ENCODE data around the gene ATP1B4.
"Not testable (repeated sequence)": the region's sequence is repeated elsewhere in the genome, so short reads cannot be mapped to it uniquely, and the experiment has no call there.

ATP1B4 gene

GRCh38 chrX:120361764-120362305 is at the start of gene ATP1B4:
Gene ATP1B4 (plus strand): TSS chrX:120362089. CDS start chrX:120362169, 80 bp downstream.
- no peak for DNase-seq

DNA sequence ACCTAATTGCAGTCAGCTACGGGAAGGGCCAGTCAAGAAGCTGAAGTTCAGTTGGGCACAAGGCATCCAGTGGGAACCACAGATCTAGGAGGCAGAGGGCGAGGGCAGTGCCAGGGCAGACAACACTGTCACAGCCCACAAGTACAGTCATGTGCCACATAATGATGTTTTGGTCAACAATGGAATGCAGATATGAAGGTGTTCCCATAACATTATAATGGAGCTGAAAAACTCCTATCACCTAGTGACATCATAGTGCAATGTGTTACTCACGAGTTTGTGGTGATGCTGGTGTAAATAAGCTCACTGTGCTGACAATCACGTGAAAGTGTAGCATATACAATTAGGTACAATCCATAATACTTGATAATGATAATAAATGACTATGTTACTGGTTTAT is 46.1 kb upstream of the ATP1B4 start:
- DNase-seq: no peak

GRCh38 chrX:120316587-120317283 is 45.2 kb upstream of the ATP1B4 start:
- DNase-seq: no peak

DNA sequence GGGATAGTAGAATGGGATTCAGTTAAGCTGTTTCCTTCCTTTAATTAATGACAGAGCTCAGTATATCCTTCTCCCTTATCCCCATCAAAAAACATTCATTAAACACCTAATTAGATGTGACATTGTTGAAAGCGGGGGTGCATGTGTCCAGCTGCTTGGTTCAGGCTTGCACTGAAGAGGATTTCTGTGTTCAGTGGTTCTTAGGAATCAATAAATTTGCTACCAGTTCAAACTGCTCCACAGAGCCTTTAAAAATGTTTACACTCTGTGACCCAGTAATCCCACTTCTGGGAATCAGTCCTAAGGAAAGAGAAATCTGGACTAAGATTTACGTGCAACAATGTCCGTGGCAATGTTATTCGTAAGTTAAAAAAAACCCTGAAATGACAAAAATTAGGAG is 43.5 kb upstream of the ATP1B4 start:
- DNase-seq: no peak

DNA sequence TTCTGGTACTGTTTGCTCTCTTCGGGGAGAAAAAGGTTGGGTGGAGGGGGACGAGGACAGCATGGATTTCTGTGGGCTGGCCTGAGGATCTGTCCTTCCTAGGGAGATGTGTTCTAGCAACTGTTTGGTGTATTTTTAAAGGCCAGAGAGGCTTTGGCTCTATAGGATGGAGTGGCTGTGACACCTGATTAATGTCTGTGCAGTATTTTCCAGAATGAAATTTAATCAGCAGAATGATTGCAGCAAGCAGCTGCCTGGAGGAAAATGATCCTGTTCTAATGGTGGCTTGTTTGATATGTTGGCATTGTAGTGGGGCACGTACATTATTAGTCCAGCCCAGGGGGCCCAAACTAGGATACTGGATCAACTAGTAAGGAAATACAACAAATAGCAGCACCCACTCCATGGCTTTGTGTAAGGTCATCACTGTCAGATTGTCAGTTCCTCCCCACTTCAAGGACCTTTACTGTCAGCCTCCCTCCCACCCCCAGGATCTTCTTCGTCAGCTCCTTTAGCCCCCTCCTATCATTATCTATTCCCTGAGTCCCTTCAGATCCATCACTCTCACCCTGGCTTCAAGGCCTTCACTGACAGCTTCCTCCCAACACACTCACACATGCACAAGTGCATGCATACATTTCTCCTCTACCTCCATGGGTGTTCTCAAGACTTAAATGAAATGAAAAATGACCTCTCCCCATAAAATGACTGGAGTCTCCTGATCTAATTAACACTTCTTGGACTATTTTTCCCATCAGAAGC is 40.2 kb upstream of the ATP1B4 start:
- DNase-seq: no peak

- no peak for DNase-seq
Measured at GRCh38 chrX:120331116-120331515, 30.8 kb upstream of the ATP1B4 start.

- no peak for DNase-seq
Measured at GRCh38 chrX:120332394-120332793, 29.5 kb upstream of the ATP1B4 start.

DNA sequence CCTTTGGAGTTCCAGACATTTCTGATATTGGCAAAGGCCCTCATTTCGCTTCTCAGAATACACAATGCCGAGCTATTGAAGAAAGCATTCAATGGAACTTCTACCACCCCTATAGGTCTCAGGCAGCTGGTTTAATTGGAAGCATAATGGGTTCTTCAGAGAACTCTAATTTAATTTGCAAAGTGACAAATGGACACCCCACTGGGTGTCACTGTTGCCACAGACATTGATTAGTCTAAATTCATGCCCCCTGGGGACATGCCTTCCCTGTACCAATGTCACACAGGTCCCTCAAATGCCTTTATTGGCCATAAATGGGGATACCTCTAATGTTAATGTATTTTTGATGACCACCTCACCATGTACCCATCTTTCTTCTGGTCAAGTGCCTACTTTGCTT is 27.7 kb upstream of the ATP1B4 start:
- DNase-seq: no peak

DNA sequence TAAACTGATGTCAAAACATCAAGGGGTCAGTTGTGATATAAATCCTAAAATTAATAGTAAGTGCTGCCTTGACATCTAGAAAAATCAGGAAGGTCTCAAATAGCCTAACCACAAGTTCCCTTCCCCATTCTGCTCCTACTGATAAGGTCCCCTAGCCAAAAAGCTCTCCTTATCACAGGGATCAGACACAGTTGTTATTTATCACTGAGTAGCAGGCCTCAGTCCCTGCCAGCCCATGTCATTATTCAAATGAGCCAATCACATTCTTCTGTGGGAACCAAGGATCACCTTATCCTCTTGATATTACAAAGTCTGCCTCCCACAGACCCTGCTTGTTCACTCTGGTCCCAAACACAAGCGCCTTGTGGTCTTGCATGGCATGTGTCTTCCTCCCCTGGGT is 27.3 kb upstream of the ATP1B4 start:
- no peak for DNase-seq

GRCh38 chrX:120335289-120335688 is 26.6 kb upstream of the ATP1B4 start:
- no peak for DNase-seq

- DNase-seq: no peak
Measured at GRCh38 chrX:120336899-120337298, 25.0 kb upstream of the ATP1B4 start.

DNA sequence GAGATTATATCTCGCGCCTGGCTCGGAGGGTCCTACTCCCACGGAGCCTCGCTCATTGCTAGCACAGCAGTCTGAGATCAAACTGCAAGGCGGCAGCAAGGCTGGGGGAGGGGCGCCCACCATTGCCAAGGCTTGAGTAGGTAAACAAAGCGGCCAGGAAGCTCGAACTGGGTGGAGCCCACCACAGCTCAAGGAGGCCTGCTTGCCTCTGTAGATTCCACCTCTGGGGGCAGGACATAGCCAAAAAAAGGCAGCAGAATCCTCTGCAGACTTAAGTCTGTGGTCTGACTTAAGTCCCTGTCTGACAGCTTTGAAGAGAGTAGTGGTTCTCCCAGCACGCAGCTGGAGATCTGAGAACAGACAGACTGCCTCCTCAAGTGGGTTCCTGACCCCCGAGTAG is 17.3 kb upstream of the ATP1B4 start:
- not testable (repeated sequence) for DNase-seq

DNA sequence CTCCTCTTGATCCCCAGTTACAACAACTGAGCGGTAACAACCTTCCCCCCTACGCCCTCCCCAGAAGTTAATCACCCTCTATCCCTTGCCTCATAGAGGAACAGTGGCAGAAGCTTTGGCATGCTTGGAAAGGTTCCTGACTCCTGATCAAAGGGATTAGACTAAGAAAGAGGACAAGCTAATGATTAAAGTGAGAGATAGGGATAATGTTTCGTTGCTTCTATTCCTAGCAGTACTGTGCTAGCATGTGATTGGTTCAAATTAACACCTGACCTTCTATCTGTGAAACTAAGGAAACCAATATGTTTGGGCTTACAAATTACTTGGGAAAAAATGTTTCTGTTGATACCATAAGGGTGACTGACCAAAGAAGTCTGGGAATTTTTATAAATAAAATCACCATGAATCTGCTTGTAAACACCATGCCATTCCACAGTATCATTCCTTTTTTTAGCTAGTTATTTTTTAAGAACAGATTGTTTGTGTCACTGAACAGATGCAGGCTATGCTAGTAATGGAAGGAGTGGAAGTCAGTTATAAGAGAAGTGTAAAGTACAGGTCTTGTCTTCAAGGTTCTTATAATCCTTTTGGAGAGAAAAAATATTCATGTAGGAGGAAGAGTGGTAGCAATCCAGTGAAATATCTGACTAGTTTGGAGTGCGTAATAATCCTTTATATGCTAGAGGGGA is 11.3 kb upstream of the ATP1B4 start:
- no peak for DNase-seq

DNA sequence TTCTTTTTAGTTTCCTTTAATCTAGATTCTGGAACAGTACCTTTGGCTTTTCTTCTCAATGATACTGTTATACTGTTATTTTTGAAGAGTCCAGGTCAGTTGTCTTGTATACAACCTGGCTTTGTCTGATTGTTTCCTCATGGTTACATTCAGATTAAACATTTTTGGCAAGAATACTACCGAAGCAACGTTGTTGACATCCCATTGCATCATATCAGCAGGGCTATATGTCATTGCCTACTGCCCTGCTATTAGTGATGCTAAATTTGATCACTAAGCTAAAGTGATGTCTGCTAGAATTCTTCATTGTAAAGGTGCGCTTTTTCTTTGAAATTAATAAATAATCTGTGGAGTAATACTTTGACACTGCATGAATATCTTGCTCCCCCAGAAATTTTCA is 5.8 kb upstream of the ATP1B4 start:
- DNase-seq: no peak

DNA sequence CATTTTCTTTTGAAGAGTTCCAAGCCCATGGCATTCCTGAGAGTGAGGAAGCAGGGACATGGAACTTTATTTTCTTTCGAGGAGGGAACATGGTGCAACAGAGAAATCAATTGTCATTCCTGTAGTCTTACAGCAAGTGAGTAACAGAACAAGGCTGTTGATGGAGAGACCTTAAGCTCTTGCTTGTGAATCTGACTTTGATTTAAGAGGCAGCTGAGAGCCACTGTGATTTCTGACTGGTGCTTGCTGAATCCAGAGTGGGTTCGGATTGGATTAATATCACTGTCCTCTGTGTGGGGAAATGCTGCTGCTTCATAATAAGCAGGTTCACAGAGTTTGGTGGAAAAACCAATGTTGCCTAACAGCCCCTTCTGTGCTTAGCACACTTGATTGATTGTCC is 4.7 kb upstream of the ATP1B4 start:
- no peak for DNase-seq

- no peak for DNase-seq
Measured at GRCh38 chrX:120358737-120359456, 3.0 kb upstream of the ATP1B4 start.

GRCh38 chrX:120365320-120365719 is 3.4 kb downstream of the ATP1B4 start:
- no peak for DNase-seq

GRCh38 chrX:120365968-120366367 is 4.1 kb downstream of the ATP1B4 start:
- no peak for DNase-seq

GRCh38 chrX:120366794-120367193 is 4.9 kb downstream of the ATP1B4 start:
- DNase-seq: no peak

- DNase-seq: no peak
Measured at GRCh38 chrX:120367402-120368109, 5.7 kb downstream of the ATP1B4 start.

GRCh38 chrX:120372667-120373370 is 10.9 kb downstream of the ATP1B4 start:
- DNase-seq: no peak

- no peak for DNase-seq
Measured at GRCh38 chrX:120377179-120377578, 15.3 kb downstream of the ATP1B4 start.
